ENCODE data around the gene ZMIZ1. TPM values are rescaled to one million over a fixed set of nuclear protein-coding genes. Genes with fewer than 3 reads are reported as not detected.
A peak's percentile ranks its signal among the peaks of the same experiment; 100 is the strongest.

Gene ZMIZ1
- total RNA-seq, 1 experiment from 2014 or later = 35.8 TPM

- intact Hi-C loops (cut with micrococcal nuclease; ENCODE audit: unreplicated experiment) = no loop called here
- Histone ChIP-seq H3K9me3 (ENCODE audit: low read depth, low read length, poor library complexity, severe bottlenecking) (no peaks in the 10 kb centered on the region), H3K4me3 (ENCODE audit: low read depth, low read length, poor library complexity, severe bottlenecking) (no peak overlapping the region), H3K27me3 (replicated peaks; ENCODE audit: insufficient read depth, low read depth, low read length, poor library complexity) (no peaks in the 10 kb centered on the region), H3K36me3 (ENCODE audit: insufficient read depth, low read length, poor library complexity, severe bottlenecking) (no peaks in the 10 kb centered on the region), H3K27ac (ENCODE audit: low read depth, low read length, poor library complexity, severe bottlenecking) (peak overlapping the region; percentile 16), H3K4me1 (ENCODE audit: insufficient read depth, low read length, poor library complexity, severe bottlenecking) (peaks cover 31% of the 10 kb centered on the region)
- BruUV-seq (replicated peaks) = no TSS peak
- DNase-seq (ENCODE audit: low spot score) = no peak
- ChIA-PET POLR2A (ENCODE audit: low non-redundant PET) (no interaction called here), CTCF (no interaction called here)
- TF ChIP-seq EZH2 (IDR thresholded peaks at IDR 0.05; ENCODE audit: borderline replicate concordance, low read depth, low read length, poor library complexity, severe bottlenecking) (no peak), CTCF (conservative IDR thresholded peaks at IDR 0.05; ENCODE audit: low read depth, low read length) (no peak)
These were observed 36.5 kb downstream of the ZMIZ1 start for GRCh38 chr10:79105150-79105739.

- H3K27ac ChIP-seq (ENCODE audit: low read depth, low read length, poor library complexity, severe bottlenecking) = no peak overlapping the region
- no peaks in the 10 kb centered on the region for H3K27me3 ChIP-seq (replicated peaks; ENCODE audit: insufficient read depth, low read depth, low read length, poor library complexity)
- ChIA-PET CTCF (no interaction called here), POLR2A (ENCODE audit: low non-redundant PET) (interaction anchor here (0.6 kb wide), 1 partner anchor 1552 kb away, joined by 3 read pairs; no protein-coding TSS in a partner anchor)
- TF ChIP-seq EZH2 (IDR thresholded peaks at IDR 0.05; ENCODE audit: borderline replicate concordance, low read depth, low read length, poor library complexity, severe bottlenecking) (no peak), CTCF (conservative IDR thresholded peaks at IDR 0.05; ENCODE audit: low read depth, low read length) (no peak)
- H3K4me1 ChIP-seq (ENCODE audit: insufficient read depth, low read length, poor library complexity, severe bottlenecking) = peaks cover 31% of the 10 kb centered on the region
- DNase-seq (ENCODE audit: low spot score) = no peak
- H3K36me3 ChIP-seq (ENCODE audit: insufficient read depth, low read length, poor library complexity, severe bottlenecking) = no peaks in the 10 kb centered on the region
- intact Hi-C loops (cut with micrococcal nuclease; ENCODE audit: unreplicated experiment) = no loop called here
- BruUV-seq (replicated peaks) = no TSS peak
- no peak overlapping the region for H3K4me3 ChIP-seq (ENCODE audit: low read depth, low read length, poor library complexity, severe bottlenecking)
- H3K9me3 ChIP-seq (ENCODE audit: low read depth, low read length, poor library complexity, severe bottlenecking) = no peaks in the 10 kb centered on the region
These were observed 37.1 kb downstream of the ZMIZ1 start for GRCh38 chr10:79105818-79106217.

GRCh38 chr10:79106256-79107050 lies 37.7 kb downstream of the ZMIZ1 start:
- Histone ChIP-seq H3K27ac (ENCODE audit: low read depth, low read length, poor library complexity, severe bottlenecking) (no peak overlapping the region), H3K4me3 (ENCODE audit: low read depth, low read length, poor library complexity, severe bottlenecking) (no peak overlapping the region), H3K9me3 (ENCODE audit: low read depth, low read length, poor library complexity, severe bottlenecking) (no peaks in the 10 kb centered on the region), H3K36me3 (ENCODE audit: insufficient read depth, low read length, poor library complexity, severe bottlenecking) (no peaks in the 10 kb centered on the region), H3K4me1 (ENCODE audit: insufficient read depth, low read length, poor library complexity, severe bottlenecking) (peaks cover 31% of the 10 kb centered on the region), H3K27me3 (replicated peaks; ENCODE audit: insufficient read depth, low read depth, low read length, poor library complexity) (no peaks in the 10 kb centered on the region)
- BruUV-seq (replicated peaks) = no TSS peak
- ChIA-PET POLR2A (ENCODE audit: low non-redundant PET) (interaction anchor here (0.6 kb wide), 1 partner anchor 1552 kb away, joined by 3 read pairs; no protein-coding TSS in a partner anchor), CTCF (no interaction called here)
- intact Hi-C loops (cut with micrococcal nuclease; ENCODE audit: unreplicated experiment) = no loop called here
- no peak for DNase-seq (ENCODE audit: low spot score)
- TF ChIP-seq CTCF (conservative IDR thresholded peaks at IDR 0.05; ENCODE audit: low read depth, low read length) = no peak
- TF ChIP-seq EZH2 (IDR thresholded peaks at IDR 0.05; ENCODE audit: borderline replicate concordance, low read depth, low read length, poor library complexity, severe bottlenecking) = no peak
